Suprapubic skin (tissue), 4 donors: Measurements from ENCODE around the gene EPHB1. TPM values are rescaled to one million over a fixed set of nuclear protein-coding genes. Genes with fewer than 3 reads are reported as not detected.

Source experiments
- DNase-seq, 2 donors: peaks; one replicate each; pipeline ENCODE4 v3.0.0-alpha.2; 2019; ENCODE audit warnings: low spot score in 2 of 2
- H3K27ac ChIP-seq: fragments of 200-600 bp; sonication (generic); one replicate; pipeline ENCODE4 v1.5.1; 2019
- H3K27me3 ChIP-seq: fragments of 200-600 bp; sonication (generic); one replicate; pipeline ENCODE4 v1.5.1; 2019
- H3K36me3 ChIP-seq: fragments of 200-600 bp; sonication (generic); one replicate; pipeline ENCODE4 v1.5.1; 2019
- H3K4me1 ChIP-seq: fragments of 200-600 bp; sonication (generic); one replicate; pipeline ENCODE4 v1.5.1; 2019
- H3K4me3 ChIP-seq: fragments of 200-600 bp; sonication (generic); one replicate; pipeline ENCODE4 v1.5.1; 2019; ENCODE audit warnings: mild to moderate bottlenecking
- H3K9me3 ChIP-seq: fragments of 200-600 bp; sonication (generic); one replicate; pipeline ENCODE4 v1.5.1; 2019
- CTCF ChIP-seq, 2 donors: fragments of 200-600 bp in 1 of 2; fragments of 450-650 bp in 1 of 2; sonication (generic) in 1 of 2; IDR thresholded peaks; one replicate each; pipeline ENCODE4 v1.5.1; 2016 to 2019; ENCODE audit warnings: antibody characterized with exemption in 2 of 2, mild to moderate bottlenecking in 1 of 2, moderate library complexity in 1 of 2
- EP300 ChIP-seq: sonication (generic); formaldehyde crosslinking; IDR thresholded peaks from one replicate; pipeline ENCODE4 v1.6.1; 2017; ENCODE audit warnings: antibody characterized with exemption
- POLR2A ChIP-seq, 2 donors: fragments of 450-650 bp; IDR thresholded peaks; one replicate each; pipeline ENCODE4 v1.6.1; 2017; ENCODE audit warnings: antibody characterized with exemption in 2 of 2, mild to moderate bottlenecking in 2 of 2, moderate library complexity in 2 of 2
- POLR2AphosphoS5 ChIP-seq, 3 donors: sonication (generic); formaldehyde crosslinking; IDR thresholded peaks; one replicate each; pipeline ENCODE4 v1.6.1; 2017; ENCODE audit warnings: antibody characterized with exemption in 3 of 3
- WGBS: methylation state at CpG from one replicate; pipeline ENCODE4 v1.1.5; 2018; 5-methylcytosine and 5-hydroxymethylcytosine counted together
- total RNA-seq, 4 donors: library from RNA; depleted of rRNA; stranded (reverse); fragments of >200 nt; gene quantifications; one replicate each; pipeline ENCODE4 v1.1.0, GENCODE V29; 2016

The EPHB1 gene
- total RNA-seq, 4 donors from 2014 or later, result 8.5 to 30.7 (median 18.5) TPM

- no peaks in the 10 kb centered on the region for H3K9me3 ChIP-seq
- H3K4me3 ChIP-seq, result no peak overlapping the region
- TF ChIP-seq POLR2A (IDR thresholded peaks at IDR 0.05) (no peak), EP300 (no peak), CTCF (IDR thresholded peaks at IDR 0.05) (no peak), POLR2AphosphoS5 (IDR thresholded peaks at IDR 0.05) (no peak)
- H3K27me3 ChIP-seq, result no peaks in the 10 kb centered on the region
- DNase-seq, result no peak
- no peaks in the 10 kb centered on the region for H3K36me3 ChIP-seq
- H3K27ac ChIP-seq, result no peak overlapping the region
- no peaks in the 10 kb centered on the region for H3K4me1 ChIP-seq
These were observed 281.3 kb downstream of the EPHB1 start for GRCh38 chr3:135076341-135076740.

- whole genome bisulfite sequencing, result 58% methylated on average over 3 of the region's 3 CpGs
These were observed 282.1 kb downstream of the EPHB1 start for GRCh38 chr3:135077186-135077585.

GRCh38 chr3:135078283-135078682, 283.2 kb downstream of the EPHB1 start:
- no peak for DNase-seq
- no peaks in the 10 kb centered on the region for H3K36me3 ChIP-seq
- H3K4me1 ChIP-seq, result no peaks in the 10 kb centered on the region
- no peak overlapping the region for H3K27ac ChIP-seq
- no peaks in the 10 kb centered on the region for H3K9me3 ChIP-seq
- TF ChIP-seq EP300 (no peak), CTCF (IDR thresholded peaks at IDR 0.05) (no peak), POLR2A (IDR thresholded peaks at IDR 0.05) (no peak), POLR2AphosphoS5 (IDR thresholded peaks at IDR 0.05) (no peak)
- no peak overlapping the region for H3K4me3 ChIP-seq
- WGBS, result 90% methylated on average over 2 of the region's 2 CpGs
- no peaks in the 10 kb centered on the region for H3K27me3 ChIP-seq

More at GRCh38 chr3:135077186-135077585, 282.1 kb downstream of the EPHB1 start:
- no peak overlapping the region for H3K4me3 ChIP-seq
- TF ChIP-seq CTCF (IDR thresholded peaks at IDR 0.05) (no peak), EP300 (no peak), POLR2A (IDR thresholded peaks at IDR 0.05) (no peak), POLR2AphosphoS5 (IDR thresholded peaks at IDR 0.05) (no peak)
- DNase-seq, result no peak
- H3K27ac ChIP-seq, result no peak overlapping the region
- no peaks in the 10 kb centered on the region for H3K4me1 ChIP-seq
- H3K27me3 ChIP-seq, result no peaks in the 10 kb centered on the region
- H3K36me3 ChIP-seq, result no peaks in the 10 kb centered on the region
- H3K9me3 ChIP-seq, result no peaks in the 10 kb centered on the region

- 97% methylated on average over 3 of the region's 3 CpGs for WGBS
- DNase-seq, result no peak
- Histone ChIP-seq H3K9me3 (no peaks in the 10 kb centered on the region), H3K4me3 (no peak overlapping the region), H3K36me3 (no peaks in the 10 kb centered on the region), H3K4me1 (no peaks in the 10 kb centered on the region), H3K27me3 (no peaks in the 10 kb centered on the region), H3K27ac (no peak overlapping the region)
- no peak for TF ChIP-seq POLR2AphosphoS5 (IDR thresholded peaks at IDR 0.05)
- no peak for TF ChIP-seq EP300
- no peak for TF ChIP-seq POLR2A (IDR thresholded peaks at IDR 0.05)
- TF ChIP-seq CTCF (IDR thresholded peaks at IDR 0.05), result no peak
These were observed 284.0 kb downstream of the EPHB1 start for GRCh38 chr3:135079095-135079494.

GRCh38 chr3:135081451-135081850, 286.4 kb downstream of the EPHB1 start:
- no peaks in the 10 kb centered on the region for H3K4me1 ChIP-seq
- DNase-seq, result no peak
- no peak overlapping the region for H3K4me3 ChIP-seq
- H3K9me3 ChIP-seq, result no peaks in the 10 kb centered on the region
- H3K27ac ChIP-seq, result no peak overlapping the region
- no peaks in the 10 kb centered on the region for H3K27me3 ChIP-seq
- 100% methylated on average over 1 of the region's 2 CpGs for WGBS
- no peak for TF ChIP-seq EP300
- TF ChIP-seq CTCF (IDR thresholded peaks at IDR 0.05), result no peak
- TF ChIP-seq POLR2AphosphoS5 (IDR thresholded peaks at IDR 0.05), result no peak
- no peak for TF ChIP-seq POLR2A (IDR thresholded peaks at IDR 0.05)
- no peaks in the 10 kb centered on the region for H3K36me3 ChIP-seq
